Esophagus mucosa (tissue), 1 donor: ENCODE data around the gene PLCD4. TPM values are rescaled to one million over a fixed set of nuclear protein-coding genes. Genes with fewer than 3 reads are reported as not detected.

Source experiments
- ATAC-seq: fragments of 200-7000 bp; cut with Tn5 transposase; one replicate; pipeline ENCODE4 v1.9.1; 2020
- total RNA-seq: library from RNA; stranded (reverse); gene quantifications from one replicate; pipeline ENCODE4 v1.2.4, GENCODE V29; 2023
- donor health status: DM: yes; HTN: yes; CAD: no.

The PLCD4 gene
- total RNA-seq, 1 donor from 2014 or later, result 5.7 TPM

GRCh38 chr2:218622606-218623365 lies 15.1 kb downstream of the PLCD4 start:
- no peak for ATAC-seq

- no peak for ATAC-seq
Measured at GRCh38 chr2:218623366-218623705, 15.6 kb downstream of the PLCD4 start.

GRCh38 chr2:218626369-218626768 lies 18.7 kb downstream of the PLCD4 start:
- ATAC-seq, result no peak

GRCh38 chr2:218627939-218628338 lies 20.2 kb downstream of the PLCD4 start:
- ATAC-seq, result no peak

- no peak for ATAC-seq
Measured at GRCh38 chr2:218631837-218632236, 24.1 kb downstream of the PLCD4 start.

GRCh38 chr2:218635719-218636118 lies 28.0 kb downstream of the PLCD4 start:
- no peak for ATAC-seq

- no peak for ATAC-seq
Measured at GRCh38 chr2:218638372-218638771, 30.7 kb downstream of the PLCD4 start.

GRCh38 chr2:218642121-218642656 lies 34.5 kb downstream of the PLCD4 start:
- ATAC-seq, result no peak

- ATAC-seq, result no peak
Measured at GRCh38 chr2:218642786-218643185, 35.1 kb downstream of the PLCD4 start.

GRCh38 chr2:218643751-218644310 lies 36.1 kb downstream of the PLCD4 start:
- ATAC-seq, result peak; percentile 4

GRCh38 chr2:218644721-218645120 lies 37.0 kb downstream of the PLCD4 start:
- no peak for ATAC-seq

GRCh38 chr2:218645126-218645525 lies 37.4 kb downstream of the PLCD4 start:
- peak; percentile 65 for ATAC-seq

GRCh38 chr2:218648088-218648786 lies 40.5 kb downstream of the PLCD4 start:
- peak; percentile 59 for ATAC-seq

- ATAC-seq, result no peak
Measured at GRCh38 chr2:218648787-218649100, 41.0 kb downstream of the PLCD4 start.

GRCh38 chr2:218655751-218656150 lies 48.1 kb downstream of the PLCD4 start:
- no peak for ATAC-seq

GRCh38 chr2:218658671-218659257 lies 51.1 kb downstream of the PLCD4 start:
- ATAC-seq, result peak; percentile 42

GRCh38 chr2:218659258-218659987 lies 51.7 kb downstream of the PLCD4 start, which contains the start of the genes BCS1L and ZNF142:
Gene BCS1L (plus strand): TSS chr2:218659683. CDS start chr2:218660988, 1,305 bp downstream.
Gene ZNF142 (minus strand): TSS chr2:218659623. CDS start chr2:218656429, 3,194 bp downstream.
- peak; percentile 95 for ATAC-seq

GRCh38 chr2:218659988-218660358 lies 52.3 kb downstream of the PLCD4 start:
- no peak for ATAC-seq

GRCh38 chr2:218662377-218662776 lies 54.7 kb downstream of the PLCD4 start:
- no peak for ATAC-seq

GRCh38 chr2:218662827-218663226 lies 55.1 kb downstream of the PLCD4 start:
- no peak for ATAC-seq

GRCh38 chr2:218663901-218664300 lies 56.2 kb downstream of the PLCD4 start:
- ATAC-seq, result no peak

GRCh38 chr2:218664653-218665052 lies 57.0 kb downstream of the PLCD4 start:
- no peak for ATAC-seq
